GM12878 (cell line): Measurements from ENCODE around the gene ANO2. TPM values are rescaled to one million over a fixed set of nuclear protein-coding genes. Genes with fewer than 3 reads are reported as not detected.

Source experiments
- ATAC-seq: fragments of 200-7000 bp; cut with Tn5 transposase; 3 replicates; pipeline ENCODE4 v1.9.1; 2020; ENCODE audit warnings: mild to moderate bottlenecking, moderate library complexity
- BruUV-seq: library from RNA; stranded (reverse); fragments of 400-500 nt; replicated peaks from 2 replicates; lab custom pipeline; 2021; lab: Mats Ljungman, UMichigan
- CTCF ChIA-PET: fragments of 300-600 bp; sonication (Branson Sonifier 250); formaldehyde crosslinking; extraction: SDS; loops from one replicate; lab custom pipeline; 2021; ENCODE audit warnings: inconsistent platforms; lab: Yijun Ruan, JAX
- POLR2A ChIA-PET: fragments of 350-600 bp; formaldehyde crosslinking; extraction: SDS; loops from one replicate; lab custom pipeline; 2021; ENCODE audit warnings: inconsistent platforms; lab: Charles Lee
- RAD21 ChIA-PET: fragments of 300-600 bp; sonication (Branson Sonifier 250); formaldehyde crosslinking; loops from one replicate; lab custom pipeline; 2023; ENCODE audit warnings: antibody characterized with exemption; ENCODE audit not compliant: unreplicated experiment; lab: Charles Lee
- SMC1A ChIA-PET: fragments of 300-600 bp; sonication (Branson Sonifier 250); formaldehyde crosslinking; loops from one replicate; lab custom pipeline; 2023; ENCODE audit not compliant: unreplicated experiment, uncharacterized antibody; lab: Charles Lee
- DNase-seq: peaks from one replicate; pipeline ENCODE4 v3.0.0-alpha.2; 2011; ENCODE audit warnings: low read depth, low spot score
- FAIRE-seq: peaks from 3 replicates; lab custom pipeline; 2011; peaks lifted over from hg19 to GRCh38; lab: Jason Lieb, UNC
- H2AFZ ChIP-seq: 2 replicates; pipeline ENCODE4 v1.6.0; 2011; ENCODE audit warnings: low read depth, low read length, control low read depth; ENCODE audit not compliant: control insufficient read depth
- H3K27ac ChIP-seq: 2 replicates; pipeline ENCODE4 v1.5.1; 2011; ENCODE audit warnings: control low read depth; ENCODE audit not compliant: control insufficient read depth, insufficient read depth
- H3K27me3 ChIP-seq, 2 experiments: replicated peaks in 1 of 2; 2 replicates each; pipeline versions ENCODE4 v1.6.0 to v1.6.1; 2011; ENCODE audit warnings: low read length in 1 of 2; ENCODE audit not compliant: control insufficient read depth in 2 of 2, insufficient read depth in 2 of 2
- H3K36me3 ChIP-seq, 2 experiments: 2 replicates each; pipeline ENCODE4 v1.5.1; 2011; ENCODE audit warnings: low read length in 1 of 2; ENCODE audit not compliant: control insufficient read depth in 2 of 2, insufficient read depth in 2 of 2
- H3K4me1 ChIP-seq: 2 replicates; pipeline ENCODE4 v1.6.1; 2011; ENCODE audit warnings: mild to moderate bottlenecking, low read length, moderate library complexity, mixed read lengths; ENCODE audit not compliant: control insufficient read depth, insufficient read depth
- H3K4me2 ChIP-seq: 2 replicates; pipeline ENCODE4 v1.6.0; 2011; ENCODE audit warnings: control low read depth; ENCODE audit not compliant: control insufficient read depth, insufficient read depth
- H3K4me3 ChIP-seq: fragments of 200-600 bp; sonication (generic); 2 replicates; pipeline ENCODE4 v1.5.1; 2016
- H3K79me2 ChIP-seq: 2 replicates; pipeline ENCODE4 v1.6.0; 2011; ENCODE audit warnings: low read length; ENCODE audit not compliant: control insufficient read depth, insufficient read depth
- H3K9ac ChIP-seq: 2 replicates; pipeline ENCODE4 v1.8.0; 2011; ENCODE audit warnings: low read length, control low read depth, mixed read lengths; ENCODE audit not compliant: control insufficient read depth, insufficient read depth
- H3K9me3 ChIP-seq: replicated peaks from 3 replicates; pipeline ENCODE4 v1.5.1; 2011; ENCODE audit warnings: mild to moderate bottlenecking, low read length; ENCODE audit not compliant: control insufficient read depth, insufficient read depth
- H4K20me1 ChIP-seq: 2 replicates; pipeline ENCODE4 v1.6.0; 2011; ENCODE audit not compliant: control insufficient read depth, insufficient read depth
- BMI1 ChIP-seq: fragments of 450-650 bp; IDR thresholded peaks from 2 replicates; pipeline ENCODE4 v1.6.1; 2016; ENCODE audit warnings: mild to moderate bottlenecking, moderate library complexity, borderline replicate concordance
- KAT2A ChIP-seq: conservative IDR thresholded peaks from 2 replicates; pipeline ENCODE4 v1.6.1; 2011; ENCODE audit warnings: low read depth, low read length; ENCODE audit not compliant: control insufficient read depth
- PML ChIP-seq: IDR thresholded peaks from 2 replicates; pipeline ENCODE4 v1.6.1; 2012; ENCODE audit warnings: low read length, inconsistent platforms
- POLR2AphosphoS5 ChIP-seq: IDR thresholded peaks from 2 replicates; pipeline ENCODE4 v1.6.1; 2011; ENCODE audit warnings: mild to moderate bottlenecking, low read length, inconsistent platforms
- RUNX3 ChIP-seq: IDR thresholded peaks from 2 replicates; pipeline ENCODE4 v1.6.1; 2012; ENCODE audit warnings: low read length, inconsistent platforms
- STAT1 ChIP-seq: fragments of 450-650 bp; conservative IDR thresholded peaks from 2 replicates; pipeline ENCODE4 v1.6.1; 2014; ENCODE audit warnings: antibody characterized with exemption, mild to moderate bottlenecking
- WRNIP1 ChIP-seq: IDR thresholded peaks from 2 replicates; pipeline ENCODE4 v1.6.1; 2011; ENCODE audit warnings: low read depth, low read length, improper control_type of control experiment, borderline replicate concordance
- YY1 ChIP-seq: IDR thresholded peaks from 2 replicates; pipeline ENCODE4 v1.6.1; 2011; ENCODE audit warnings: low read depth, mild to moderate bottlenecking, low read length
- ZNF274 ChIP-seq: IDR thresholded peaks from one replicate; pipeline ENCODE4 v1.8.0; 2011; ENCODE audit not compliant: insufficient read length, insufficient read depth
- WGBS: methylation state at CpG from one replicate; pipeline ENCODE4 v1.1.6; 2016; ENCODE audit warnings: low lambda C conversion rate; ENCODE audit not compliant: insufficient replicate concordance, insufficient coverage; ENCODE audit errors: missing lambda C conversion rate; 5-methylcytosine and 5-hydroxymethylcytosine counted together
- in situ Hi-C: fragments of 300-500 bp; cut with MboI; formaldehyde crosslinking; loops from 9 replicates; pipeline ENCODE4 v1.14.3; 2018; ENCODE audit warnings: mixed read lengths
- intact Hi-C: fragments of 100-400 bp; cut with micrococcal nuclease; formaldehyde crosslinking; loops from one replicate; pipeline ENCODE4 v1.14.2; 2022; ENCODE audit not compliant: unreplicated experiment
- polyA plus RNA-seq, 11 experiments: library from polyadenylated mRNA; depleted of rRNA in 4 of 11; unstranded in 6 of 11; stranded (reverse) in 5 of 11; fragments of >200 nt; fragmentation: Nextera tagmentation in 4 of 11; fragmentation: Illumina TruSeq in 1 of 11; extraction: Ambion mirVana in 4 of 11; extraction: Trizol in 1 of 11; gene quantifications; 1 replicate in 1 of 11; 2 replicates in 10 of 11; pipeline versions ENCODE4 v1.2.1 to v1.2.3, GENCODE V29; 2011 to 2016; ENCODE audit warnings: inconsistent platforms in 2 of 11, missing spikeins in 2 of 11, low read depth in 1 of 11
- total RNA-seq, 4 experiments: library from RNA; depleted of rRNA in 3 of 4; stranded (reverse); fragments of >200 nt in 3 of 4; fragmentation: Illumina TruSeq in 1 of 4; extraction: Trizol in 1 of 4; gene quantifications; 2 replicates each; pipeline versions ENCODE4 v1.2.1 to v1.2.3, GENCODE V29; 2013 to 2021
- TF ChIP-seq, protein P1 (sequence below): fragments of 450-650 bp; formaldehyde crosslinking; IDR thresholded peaks from 2 replicates; pipeline ENCODE4 v1.4.0; 2020; ENCODE audit warnings: mild to moderate bottlenecking, moderate library complexity
- TF ChIP-seq, protein P2 (sequence below): IDR thresholded peaks from 2 replicates; pipeline ENCODE4 v1.6.1; 2012; ENCODE audit warnings: low read depth, low read length, improper control_type of control experiment
- TF ChIP-seq, protein P3 (sequence below): fragments of 450-650 bp; IDR thresholded peaks from 2 replicates; pipeline ENCODE4 v1.6.1; 2017; ENCODE audit warnings: borderline replicate concordance

The ANO2 gene
- total and polyA plus RNA-seq, 10 of the 15 experiments (the other 5 are each of a cell fraction or from before 2014, with no cell fraction given): not detected

DNA sequence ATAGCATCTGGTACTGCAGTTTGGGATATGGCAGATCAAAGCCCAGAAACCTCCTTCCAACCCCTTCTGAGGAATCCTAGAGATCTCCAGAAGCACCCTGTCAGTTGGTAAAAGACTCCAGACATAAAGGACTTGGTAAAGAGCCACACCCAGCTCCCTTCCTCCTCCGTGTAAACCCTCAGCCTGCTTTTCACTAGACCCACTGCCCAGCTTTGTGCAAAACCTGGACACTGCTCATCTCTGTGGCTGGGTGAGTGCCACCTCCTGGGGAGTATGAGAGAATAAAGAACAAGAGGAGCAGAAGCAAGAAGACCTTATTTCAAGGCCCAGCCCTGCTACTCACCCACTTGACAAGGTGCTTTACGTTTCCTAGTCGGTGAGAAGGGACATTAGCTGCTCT is 33.0 kb downstream of the ANO2 start (continued):
- TF ChIP-seq, protein P1, sequence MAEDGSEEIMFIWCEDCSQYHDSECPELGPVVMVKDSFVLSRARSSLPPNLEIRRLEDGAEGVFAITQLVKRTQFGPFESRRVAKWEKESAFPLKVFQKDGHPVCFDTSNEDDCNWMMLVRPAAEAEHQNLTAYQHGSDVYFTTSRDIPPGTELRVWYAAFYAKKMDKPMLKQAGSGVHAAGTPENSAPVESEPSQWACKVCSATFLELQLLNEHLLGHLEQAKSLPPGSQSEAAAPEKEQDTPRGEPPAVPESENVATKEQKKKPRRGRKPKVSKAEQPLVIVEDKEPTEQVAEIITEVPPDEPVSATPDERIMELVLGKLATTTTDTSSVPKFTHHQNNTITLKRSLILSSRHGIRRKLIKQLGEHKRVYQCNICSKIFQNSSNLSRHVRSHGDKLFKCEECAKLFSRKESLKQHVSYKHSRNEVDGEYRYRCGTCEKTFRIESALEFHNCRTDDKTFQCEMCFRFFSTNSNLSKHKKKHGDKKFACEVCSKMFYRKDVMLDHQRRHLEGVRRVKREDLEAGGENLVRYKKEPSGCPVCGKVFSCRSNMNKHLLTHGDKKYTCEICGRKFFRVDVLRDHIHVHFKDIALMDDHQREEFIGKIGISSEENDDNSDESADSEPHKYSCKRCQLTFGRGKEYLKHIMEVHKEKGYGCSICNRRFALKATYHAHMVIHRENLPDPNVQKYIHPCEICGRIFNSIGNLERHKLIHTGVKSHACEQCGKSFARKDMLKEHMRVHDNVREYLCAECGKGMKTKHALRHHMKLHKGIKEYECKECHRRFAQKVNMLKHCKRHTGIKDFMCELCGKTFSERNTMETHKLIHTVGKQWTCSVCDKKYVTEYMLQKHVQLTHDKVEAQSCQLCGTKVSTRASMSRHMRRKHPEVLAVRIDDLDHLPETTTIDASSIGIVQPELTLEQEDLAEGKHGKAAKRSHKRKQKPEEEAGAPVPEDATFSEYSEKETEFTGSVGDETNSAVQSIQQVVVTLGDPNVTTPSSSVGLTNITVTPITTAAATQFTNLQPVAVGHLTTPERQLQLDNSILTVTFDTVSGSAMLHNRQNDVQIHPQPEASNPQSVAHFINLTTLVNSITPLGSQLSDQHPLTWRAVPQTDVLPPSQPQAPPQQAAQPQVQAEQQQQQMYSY: no peak

DNA sequence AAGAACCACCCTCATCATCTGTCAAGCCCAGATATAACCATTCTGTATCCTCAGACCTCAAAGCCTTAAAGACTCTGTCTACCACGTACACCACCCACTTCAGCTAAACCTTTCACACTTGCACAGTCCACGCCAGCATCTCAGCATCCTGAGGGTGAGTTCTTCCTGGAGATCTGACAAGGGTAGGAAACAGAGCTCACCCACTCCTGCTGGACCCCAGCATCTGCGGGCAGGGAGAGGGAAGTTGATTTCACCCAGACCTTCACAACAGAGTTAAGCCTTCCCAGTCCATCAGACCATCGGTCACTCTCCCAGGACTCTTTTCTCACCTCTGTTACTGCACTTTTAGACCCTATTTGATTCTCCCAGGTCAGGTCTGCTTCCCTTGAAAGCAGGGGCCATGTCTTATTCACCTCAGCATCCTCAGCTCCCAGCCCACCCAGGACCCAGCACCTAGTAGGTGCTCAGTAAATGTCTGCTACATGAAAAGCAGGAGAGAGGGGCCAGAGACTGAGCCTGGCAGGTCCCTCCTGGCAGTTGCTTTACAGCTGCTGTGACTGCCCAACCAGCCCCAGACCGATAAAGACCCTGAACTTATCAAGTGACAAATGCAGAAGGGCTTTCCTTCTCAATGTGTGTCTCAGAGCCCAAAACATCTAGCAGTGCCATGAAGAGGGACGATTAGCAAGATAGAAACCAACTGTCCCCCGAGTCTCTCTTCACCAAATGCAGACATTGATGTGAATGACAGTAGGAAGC is 34.1 kb downstream of the ANO2 start:
- Histone ChIP-seq H3K9ac (no peak overlapping the region), H3K79me2 (no peaks in the 10 kb centered on the region), H3K27me3 (peaks cover 2 to 7% of the 10 kb centered on the region in 2 experiments; a peak in 3 of 4 replicates), H3K27ac (no peak overlapping the region), H3K4me3 (no peak overlapping the region), H3K9me3 (no peaks in the 10 kb centered on the region), H3K4me2 (no peak overlapping the region), H2AFZ (no peak overlapping the region), H3K36me3 (no peaks in the 10 kb centered on the region), H4K20me1 (no peaks in the 10 kb centered on the region), H3K4me1 (no peaks in the 10 kb centered on the region)
- TF ChIP-seq BMI1 (no peak), RUNX3 (no peak), YY1 (no peak), POLR2AphosphoS5 (no peak), KAT2A (no peak), ZNF274 (no peak), STAT1 (no peak), WRNIP1 (no peak), PML (no peak)
- TF ChIP-seq, protein P2, sequence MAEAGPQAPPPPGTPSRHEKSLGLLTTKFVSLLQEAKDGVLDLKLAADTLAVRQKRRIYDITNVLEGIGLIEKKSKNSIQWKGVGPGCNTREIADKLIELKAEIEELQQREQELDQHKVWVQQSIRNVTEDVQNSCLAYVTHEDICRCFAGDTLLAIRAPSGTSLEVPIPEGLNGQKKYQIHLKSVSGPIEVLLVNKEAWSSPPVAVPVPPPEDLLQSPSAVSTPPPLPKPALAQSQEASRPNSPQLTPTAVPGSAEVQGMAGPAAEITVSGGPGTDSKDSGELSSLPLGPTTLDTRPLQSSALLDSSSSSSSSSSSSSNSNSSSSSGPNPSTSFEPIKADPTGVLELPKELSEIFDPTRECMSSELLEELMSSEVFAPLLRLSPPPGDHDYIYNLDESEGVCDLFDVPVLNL: no peak
- TF ChIP-seq, protein P3, sequence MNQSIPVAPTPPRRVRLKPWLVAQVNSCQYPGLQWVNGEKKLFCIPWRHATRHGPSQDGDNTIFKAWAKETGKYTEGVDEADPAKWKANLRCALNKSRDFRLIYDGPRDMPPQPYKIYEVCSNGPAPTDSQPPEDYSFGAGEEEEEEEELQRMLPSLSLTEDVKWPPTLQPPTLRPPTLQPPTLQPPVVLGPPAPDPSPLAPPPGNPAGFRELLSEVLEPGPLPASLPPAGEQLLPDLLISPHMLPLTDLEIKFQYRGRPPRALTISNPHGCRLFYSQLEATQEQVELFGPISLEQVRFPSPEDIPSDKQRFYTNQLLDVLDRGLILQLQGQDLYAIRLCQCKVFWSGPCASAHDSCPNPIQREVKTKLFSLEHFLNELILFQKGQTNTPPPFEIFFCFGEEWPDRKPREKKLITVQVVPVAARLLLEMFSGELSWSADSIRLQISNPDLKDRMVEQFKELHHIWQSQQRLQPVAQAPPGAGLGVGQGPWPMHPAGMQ: no peak
- RAD21 ChIA-PET: no interaction called here
- FAIRE-seq: no peak
- SMC1A ChIA-PET: no interaction called here
- in situ Hi-C loops: no loop called here
- CTCF ChIA-PET: interaction anchor here (1.0 kb wide), 2 partner anchors 165 to 251 kb away, joined by 3 read pairs; no protein-coding TSS in a partner anchor
- no TSS peak for BruUV-seq
- intact Hi-C loops: no loop called here
- DNase-seq: no peak
- WGBS: 7% methylated on average over 7 of the region's 7 CpGs
- no peak for ATAC-seq
- POLR2A ChIA-PET: no interaction called here
